ENCODE results near the gene VTI1A.

Gene VTI1A

GRCh38 chr10:112791447-112791846 is 344.4 kb downstream of the VTI1A start:
- no peak for DNase-seq

GRCh38 chr10:112792487-112793201 is 345.6 kb downstream of the VTI1A start:
- DNase-seq, result peak; percentile 77

- DNase-seq, result peak; percentile 72
Observed at GRCh38 chr10:112793202-112793921, 346.3 kb downstream of the VTI1A start.

GRCh38 chr10:112794201-112794600 is 347.2 kb downstream of the VTI1A start:
- no peak for DNase-seq

- no peak for DNase-seq
Observed at GRCh38 chr10:112795067-112795466, 348.1 kb downstream of the VTI1A start.

GRCh38 chr10:112797197-112797596 is 350.2 kb downstream of the VTI1A start:
- DNase-seq, result no peak

GRCh38 chr10:112797855-112798254 is 350.8 kb downstream of the VTI1A start:
- DNase-seq, result no peak

GRCh38 chr10:112799038-112799437 is 352.0 kb downstream of the VTI1A start:
- no peak for DNase-seq

GRCh38 chr10:112799726-112800510 is 352.9 kb downstream of the VTI1A start:
- no peak for DNase-seq

- DNase-seq, result no peak
Observed at GRCh38 chr10:112801004-112801403, 354.0 kb downstream of the VTI1A start.

GRCh38 chr10:112801748-112802147 is 354.7 kb downstream of the VTI1A start:
- no peak for DNase-seq

GRCh38 chr10:112802411-112803022 is 355.5 kb downstream of the VTI1A start:
- DNase-seq, result no peak

GRCh38 chr10:112803961-112804401 is 357.0 kb downstream of the VTI1A start:
- no peak for DNase-seq

GRCh38 chr10:112805254-112805590 is 358.2 kb downstream of the VTI1A start:
- DNase-seq, result no peak

- no peak for DNase-seq
Observed at GRCh38 chr10:112805701-112806100, 358.7 kb downstream of the VTI1A start.

- no peak for DNase-seq
Observed at GRCh38 chr10:112807013-112807412, 360.0 kb downstream of the VTI1A start.

- DNase-seq, result peak; percentile 62
Observed at GRCh38 chr10:112809736-112810135, 362.7 kb downstream of the VTI1A start.

GRCh38 chr10:112810711-112811151 is 363.7 kb downstream of the VTI1A start:
- no peak for DNase-seq

GRCh38 chr10:112811741-112812551 is 364.9 kb downstream of the VTI1A start:
- peak; percentile 96 for DNase-seq

GRCh38 chr10:112812586-112812985 is 365.6 kb downstream of the VTI1A start:
- no peak for DNase-seq

- DNase-seq, result no peak
Observed at GRCh38 chr10:112813866-112814591, 367.0 kb downstream of the VTI1A start.
